ENCODE data around the gene RUBCNL.

DNA sequence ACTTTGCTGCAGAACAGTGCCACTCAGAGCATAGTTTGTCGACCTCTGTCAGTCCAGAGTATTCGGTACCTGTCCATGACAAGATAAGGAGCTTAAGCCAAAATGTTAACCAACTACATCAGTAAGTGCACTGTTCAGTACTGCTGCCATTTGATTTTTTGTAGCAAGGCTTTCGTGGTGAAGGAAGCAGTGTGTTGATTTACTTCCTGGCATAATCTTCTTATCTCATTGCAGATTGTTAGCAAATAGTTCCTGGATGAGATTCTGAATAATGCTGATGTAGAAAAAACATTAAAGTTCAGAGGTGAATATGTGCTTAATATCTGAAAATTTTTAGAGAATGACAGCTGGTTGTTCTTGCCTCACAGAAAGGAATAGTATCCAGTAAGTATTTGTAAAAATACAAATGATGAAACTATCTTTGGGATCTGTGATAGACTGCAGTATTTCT is 89.7 kb downstream of the RUBCNL start:
- TF ChIP-seq, protein P1, sequence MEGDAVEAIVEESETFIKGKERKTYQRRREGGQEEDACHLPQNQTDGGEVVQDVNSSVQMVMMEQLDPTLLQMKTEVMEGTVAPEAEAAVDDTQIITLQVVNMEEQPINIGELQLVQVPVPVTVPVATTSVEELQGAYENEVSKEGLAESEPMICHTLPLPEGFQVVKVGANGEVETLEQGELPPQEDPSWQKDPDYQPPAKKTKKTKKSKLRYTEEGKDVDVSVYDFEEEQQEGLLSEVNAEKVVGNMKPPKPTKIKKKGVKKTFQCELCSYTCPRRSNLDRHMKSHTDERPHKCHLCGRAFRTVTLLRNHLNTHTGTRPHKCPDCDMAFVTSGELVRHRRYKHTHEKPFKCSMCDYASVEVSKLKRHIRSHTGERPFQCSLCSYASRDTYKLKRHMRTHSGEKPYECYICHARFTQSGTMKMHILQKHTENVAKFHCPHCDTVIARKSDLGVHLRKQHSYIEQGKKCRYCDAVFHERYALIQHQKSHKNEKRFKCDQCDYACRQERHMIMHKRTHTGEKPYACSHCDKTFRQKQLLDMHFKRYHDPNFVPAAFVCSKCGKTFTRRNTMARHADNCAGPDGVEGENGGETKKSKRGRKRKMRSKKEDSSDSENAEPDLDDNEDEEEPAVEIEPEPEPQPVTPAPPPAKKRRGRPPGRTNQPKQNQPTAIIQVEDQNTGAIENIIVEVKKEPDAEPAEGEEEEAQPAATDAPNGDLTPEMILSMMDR (IDR thresholded peaks at IDR 0.05) = no peak
- no peak for TF ChIP-seq EP300 (IDR thresholded peaks at IDR 0.05)
- no peak for TF ChIP-seq POLR2A (IDR thresholded peaks at IDR 0.05)

All from ovary (tissue), 3 donors.